ENCODE data around the gene PRKCB.
A peak's percentile ranks its signal among the peaks of the same experiment; 100 is the strongest.

The PRKCB gene

DNA sequence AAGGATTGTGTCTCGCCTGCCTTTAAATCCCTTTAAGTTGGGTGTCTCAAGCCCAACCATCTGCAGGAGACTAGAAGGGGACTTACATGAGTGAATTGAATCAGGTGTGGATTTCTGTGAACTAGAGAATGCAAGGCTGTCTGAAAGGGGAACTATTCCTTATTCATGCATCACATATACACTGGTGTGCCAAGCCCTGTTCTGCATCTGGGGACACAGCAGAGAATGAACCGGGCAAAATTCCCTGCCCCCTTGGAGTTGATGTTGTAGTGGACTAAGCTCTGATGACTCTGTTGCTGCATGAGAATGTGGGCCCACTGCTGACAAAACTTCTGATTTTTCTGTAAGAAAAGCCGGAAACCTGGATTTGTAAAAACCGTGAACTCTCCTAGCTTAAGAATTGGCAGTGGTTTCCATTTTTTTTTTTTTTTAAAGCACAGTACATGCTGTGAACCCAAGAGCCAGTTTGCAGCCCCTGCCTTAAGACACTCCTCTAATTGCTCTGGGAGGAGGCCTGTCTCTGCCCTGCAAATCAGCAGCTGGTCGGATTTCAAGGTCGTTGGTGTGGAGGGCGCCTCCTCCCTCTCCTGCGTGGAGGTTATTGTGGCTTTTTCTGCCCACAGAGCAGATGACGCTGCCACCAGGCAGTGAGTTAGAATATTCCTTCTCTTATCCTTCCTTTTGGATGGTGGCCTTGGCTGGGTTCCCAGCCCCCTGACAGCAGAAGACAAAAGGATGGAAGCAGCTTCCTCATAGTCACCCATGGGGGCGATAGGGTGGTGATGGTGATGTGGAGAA lies 131.0 kb downstream of the PRKCB start:
- no peak for DNase-seq (ENCODE audit: low read depth in 3 of 3)

DNA sequence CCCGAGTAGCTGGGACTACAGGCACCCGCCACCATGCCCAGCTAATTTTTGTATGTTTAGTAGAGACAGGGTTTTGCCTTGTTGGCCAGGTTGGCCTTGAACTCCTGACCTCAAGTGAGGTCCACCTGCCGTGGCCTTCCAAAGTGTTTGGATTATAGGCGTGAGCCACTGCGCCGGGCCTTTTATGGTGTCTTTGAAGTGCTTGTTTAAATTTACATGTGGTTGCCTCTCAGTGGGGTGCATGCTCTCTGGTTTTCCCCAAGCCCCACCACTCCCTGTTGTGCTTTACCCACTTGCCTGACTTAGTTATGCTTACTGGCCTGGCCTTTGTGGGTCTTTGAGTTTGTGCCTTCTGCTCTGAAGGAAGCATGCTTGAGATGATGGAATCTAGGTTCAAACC lies 132.0 kb downstream of the PRKCB start:
- no peak for DNase-seq (ENCODE audit: low read depth in 3 of 3)

DNA sequence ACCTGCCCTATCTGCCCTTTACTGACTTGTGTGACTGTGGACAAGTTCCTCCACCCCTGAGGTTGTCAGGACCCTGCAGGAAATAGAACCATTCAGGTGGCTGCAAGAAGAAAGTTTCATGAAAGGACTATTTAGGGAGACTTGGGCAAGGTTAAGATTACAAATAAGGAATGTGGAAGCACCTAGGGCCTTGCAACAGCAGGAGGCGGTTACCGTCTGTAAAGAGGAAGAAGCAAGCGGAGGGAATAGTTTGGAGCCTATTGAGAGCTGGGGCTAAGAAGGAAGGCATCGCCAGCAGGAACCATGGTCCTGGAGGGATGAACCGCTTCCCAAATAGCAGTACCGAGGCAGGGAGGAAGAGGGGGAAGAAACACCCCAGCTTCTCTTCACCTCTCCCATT lies 132.4 kb downstream of the PRKCB start:
- DNase-seq (ENCODE audit: low read depth in 3 of 3) = no peak

DNA sequence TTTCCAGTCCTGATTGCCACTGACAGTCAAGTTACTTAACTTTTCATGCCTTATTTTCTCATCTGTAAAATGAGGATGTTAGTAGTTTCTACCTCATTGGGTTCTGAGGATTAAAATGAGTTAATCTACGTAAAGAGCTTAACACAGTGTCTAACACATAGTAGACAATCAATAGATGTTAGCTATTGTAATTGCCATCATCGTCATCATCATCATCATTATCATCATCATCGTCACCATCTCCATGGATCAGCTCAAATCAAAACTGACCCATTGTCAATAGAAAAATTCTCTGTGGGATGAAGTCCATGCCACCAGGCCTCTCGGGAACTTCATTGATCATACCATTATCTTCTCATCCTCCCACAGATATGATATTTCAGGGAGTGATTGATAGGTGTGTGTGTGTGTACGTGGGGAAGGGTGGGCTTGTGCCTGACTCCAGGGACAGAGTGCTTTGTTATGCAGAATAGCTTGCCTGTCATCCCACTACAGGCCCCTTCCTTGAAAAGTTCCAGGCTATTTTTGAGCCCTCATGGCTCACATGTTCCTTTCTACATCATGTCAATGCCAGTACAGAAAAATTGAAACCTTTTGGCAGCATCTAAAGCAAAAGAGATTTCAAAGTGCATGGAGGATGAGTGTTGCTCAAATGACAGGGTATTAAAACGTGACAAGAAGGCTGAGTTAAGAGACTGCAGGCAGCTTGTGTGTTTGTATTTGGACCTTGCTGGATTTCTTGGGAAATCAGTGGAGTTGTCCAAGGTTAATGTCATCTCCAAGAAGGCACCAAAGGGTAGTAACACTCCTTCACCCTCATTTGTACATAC lies 133.9 kb downstream of the PRKCB start:
- no peak for DNase-seq (ENCODE audit: low read depth in 3 of 3)

DNA sequence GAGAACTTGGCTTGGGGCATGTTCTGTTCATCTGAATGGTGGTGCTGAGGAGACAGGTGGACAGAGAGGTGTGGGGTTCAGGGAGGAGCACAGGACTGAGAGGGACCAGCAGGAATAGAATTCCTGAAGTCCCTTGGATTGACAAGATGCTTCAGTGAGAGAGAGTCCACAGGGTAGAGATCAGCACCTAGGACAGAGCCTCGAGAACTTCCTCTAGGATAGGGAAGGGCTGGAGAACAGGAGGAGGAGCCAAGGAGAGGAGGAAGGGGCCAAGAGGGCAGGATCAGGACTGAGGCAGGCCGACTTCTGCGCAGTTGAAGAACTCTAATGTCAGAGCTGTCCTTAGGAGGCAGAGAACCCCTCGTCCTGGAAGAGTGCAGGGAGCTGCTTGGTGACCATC lies 138.4 kb downstream of the PRKCB start:
- no peak for DNase-seq (ENCODE audit: low read depth in 3 of 3)

DNA sequence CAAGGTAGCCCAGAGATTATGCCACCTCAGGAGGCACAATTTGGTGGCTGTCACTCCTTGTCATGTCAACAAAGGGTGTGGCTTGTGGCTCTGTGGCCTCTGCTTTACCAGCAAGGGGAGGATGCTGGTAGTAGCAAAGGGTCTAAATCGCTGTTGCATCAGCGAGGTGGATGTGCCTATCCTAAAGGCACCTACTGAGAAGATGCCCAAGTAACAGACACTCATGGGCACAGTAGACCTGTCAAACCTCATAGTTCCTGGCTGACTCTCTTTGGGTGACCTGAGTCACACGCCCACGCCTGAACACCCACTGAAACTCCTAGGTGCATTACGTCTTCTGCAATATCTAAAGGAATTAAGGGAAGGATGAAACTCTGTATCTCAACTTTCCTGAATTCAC lies 139.5 kb downstream of the PRKCB start:
- DNase-seq (ENCODE audit: low read depth in 3 of 3) = no peak

DNA sequence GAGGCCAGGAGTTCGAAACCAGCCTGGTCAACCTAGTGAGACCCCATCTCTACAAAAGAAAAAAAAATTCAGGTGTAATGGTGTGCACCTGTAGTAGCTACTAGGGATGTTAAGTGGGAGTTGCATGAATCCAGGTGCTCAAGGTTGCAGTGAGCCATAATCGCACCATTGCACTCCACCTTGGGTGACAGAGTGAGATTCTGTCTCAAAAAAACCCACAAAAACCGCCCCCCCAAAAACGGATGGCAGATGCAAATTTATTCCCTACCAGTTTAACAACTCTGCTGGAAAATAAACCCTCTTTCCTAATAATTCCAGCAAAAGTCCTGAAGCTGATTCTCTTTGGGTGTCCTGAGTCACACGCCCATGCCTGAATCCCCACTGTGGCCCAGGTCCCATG lies 140.3 kb downstream of the PRKCB start:
- DNase-seq (ENCODE audit: low read depth in 3 of 3) = no peak

DNA sequence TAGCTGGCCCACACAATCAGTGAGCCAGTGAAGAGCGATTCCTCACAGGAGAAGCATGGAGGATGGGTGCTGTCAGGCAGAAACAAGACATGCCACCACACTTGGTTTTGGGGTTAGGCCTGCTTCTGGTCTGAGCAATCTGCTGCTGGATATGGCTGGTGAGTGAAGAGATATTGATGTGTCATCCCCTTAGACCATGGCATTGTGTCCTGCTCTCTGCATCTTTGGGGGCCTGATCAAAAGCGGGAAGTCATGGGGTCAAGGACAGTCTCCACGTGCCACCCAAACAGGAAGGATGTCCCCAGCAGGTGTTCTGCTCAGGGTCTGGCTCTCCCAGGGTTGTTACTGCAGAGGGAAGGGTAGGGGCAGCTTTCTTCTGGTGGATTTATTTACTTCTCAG lies 140.7 kb downstream of the PRKCB start:
- no peak for DNase-seq (ENCODE audit: low read depth in 3 of 3)

DNA sequence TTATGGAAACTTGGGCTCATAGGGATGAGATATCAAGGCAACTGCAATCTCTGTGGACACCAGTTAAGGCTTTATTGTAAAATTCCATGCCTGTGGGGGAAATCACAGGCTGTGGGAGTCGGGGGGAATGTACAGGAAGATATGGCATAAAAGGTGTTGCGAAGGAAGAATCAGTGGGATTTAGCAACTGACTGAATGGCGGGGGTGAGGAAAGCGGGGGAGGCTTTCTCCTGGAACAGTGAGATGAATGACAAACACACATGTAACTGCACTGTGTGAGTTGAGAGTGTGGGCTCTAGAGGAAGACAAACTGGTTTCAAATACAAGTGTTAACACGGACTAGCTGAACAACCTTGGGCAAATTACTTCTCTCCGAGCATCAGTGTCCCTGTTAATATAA lies 143.7 kb downstream of the PRKCB start:
- no peak for DNase-seq (ENCODE audit: low read depth in 3 of 3)

DNA sequence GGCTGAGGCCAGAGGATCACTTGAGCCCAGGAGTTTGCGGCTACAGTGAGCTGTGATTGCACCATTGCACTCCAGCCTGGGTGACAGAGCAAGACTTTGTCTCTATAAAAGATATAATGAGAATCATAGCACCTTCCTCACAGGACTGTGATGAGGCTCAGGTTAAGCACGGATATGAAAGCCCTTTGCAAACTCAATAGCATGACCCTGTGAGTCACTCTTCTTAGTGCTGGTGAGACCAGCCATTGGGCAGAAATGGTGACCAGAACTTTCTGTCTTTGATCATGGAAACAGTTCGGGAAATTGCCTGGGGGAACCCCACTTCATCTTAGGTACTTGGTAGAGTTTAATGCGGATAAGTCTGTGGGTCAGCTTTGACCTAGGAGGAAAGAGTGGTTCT lies 144.2 kb downstream of the PRKCB start:
- no peak for DNase-seq (ENCODE audit: low read depth in 3 of 3)

DNA sequence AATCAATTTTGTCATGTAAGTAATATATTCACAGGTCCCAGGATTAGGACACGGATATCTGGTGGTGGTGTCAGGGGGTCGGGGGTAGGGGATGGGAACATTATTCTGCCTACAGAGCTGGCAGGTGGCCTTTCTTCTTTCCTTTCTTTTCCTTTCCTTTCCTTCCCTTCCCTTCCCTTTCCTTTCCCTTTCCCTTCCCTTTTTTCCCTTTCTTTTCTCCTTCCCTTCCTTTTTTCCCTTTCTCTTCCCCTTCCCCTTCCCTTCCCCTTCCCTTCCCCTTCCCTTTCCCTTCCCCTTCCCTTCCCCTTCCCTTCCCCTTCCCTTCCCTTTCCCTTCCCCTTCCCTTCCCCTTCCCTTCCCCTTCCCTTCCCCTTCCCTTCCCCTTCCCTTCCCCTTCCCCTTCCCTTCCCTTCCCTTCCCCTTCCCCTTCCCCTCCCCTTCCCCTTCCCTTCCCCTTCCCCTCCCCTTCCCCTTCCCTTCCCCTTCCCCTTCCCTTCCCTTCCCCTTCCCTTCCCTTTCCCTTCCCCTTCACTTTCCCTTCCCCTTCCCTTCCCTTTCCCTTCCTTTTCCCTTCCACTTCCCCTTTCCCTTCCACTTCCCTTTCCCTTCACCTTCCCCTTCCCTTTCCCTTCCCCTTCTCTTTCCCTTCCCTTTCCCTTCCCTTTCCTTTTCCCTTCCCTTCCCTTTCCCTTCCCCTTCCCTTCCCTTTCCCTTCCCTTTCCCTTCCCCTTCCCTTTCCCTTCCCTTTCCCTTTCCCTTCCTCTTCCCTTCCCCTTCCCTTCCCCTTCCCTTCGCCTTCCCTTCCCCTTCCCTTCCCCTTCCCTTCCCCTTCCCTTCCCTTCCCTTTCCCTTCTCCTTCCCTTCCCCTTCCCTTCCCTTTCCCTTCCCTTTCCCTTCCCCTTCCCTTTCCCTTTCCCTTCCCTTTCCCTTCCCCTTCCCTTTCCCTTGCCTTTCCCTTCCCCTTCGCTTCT lies 145.9 kb downstream of the PRKCB start:
- DNase-seq (ENCODE audit: low read depth in 3 of 3) = no peak

DNA sequence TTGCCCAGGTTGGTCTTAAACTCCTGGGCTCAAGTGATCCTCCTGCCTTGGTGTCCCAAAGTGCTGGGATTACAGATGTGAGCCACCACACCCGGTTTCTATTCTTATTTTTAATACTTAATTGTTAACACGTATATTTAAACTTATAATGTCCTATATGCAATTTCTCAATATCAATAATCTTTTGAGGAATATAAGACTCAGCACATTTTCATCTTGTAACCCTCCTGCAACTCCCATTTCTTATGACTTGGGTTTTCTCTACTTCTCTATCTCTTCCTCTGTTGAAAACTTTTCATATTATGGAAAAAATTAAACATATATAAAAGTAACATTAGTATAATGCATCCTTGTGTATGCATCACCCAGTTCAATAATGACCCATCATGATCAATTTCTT lies 150.7 kb downstream of the PRKCB start:
- DNase-seq (ENCODE audit: low read depth in 3 of 3) = no peak

DNA sequence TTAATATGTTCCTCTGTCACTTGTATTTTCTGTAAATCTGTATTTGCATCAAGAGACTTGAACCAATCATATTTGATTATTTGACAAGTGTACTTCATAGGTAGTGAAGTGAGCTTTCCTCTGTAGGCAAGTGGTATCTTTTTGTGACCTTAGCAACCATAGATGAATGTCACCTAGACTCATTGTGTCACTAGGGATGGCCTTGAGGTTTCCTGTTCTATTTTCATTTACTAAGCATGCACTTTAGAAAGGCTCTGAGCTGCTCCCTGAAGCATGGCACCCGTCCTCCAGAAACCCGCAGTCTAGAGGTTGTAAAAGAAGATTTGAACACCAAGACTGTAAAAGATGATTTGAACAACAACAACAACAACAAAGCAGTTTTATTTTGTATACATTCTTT lies 151.7 kb downstream of the PRKCB start:
- DNase-seq (ENCODE audit: low read depth in 3 of 3) = no peak

DNA sequence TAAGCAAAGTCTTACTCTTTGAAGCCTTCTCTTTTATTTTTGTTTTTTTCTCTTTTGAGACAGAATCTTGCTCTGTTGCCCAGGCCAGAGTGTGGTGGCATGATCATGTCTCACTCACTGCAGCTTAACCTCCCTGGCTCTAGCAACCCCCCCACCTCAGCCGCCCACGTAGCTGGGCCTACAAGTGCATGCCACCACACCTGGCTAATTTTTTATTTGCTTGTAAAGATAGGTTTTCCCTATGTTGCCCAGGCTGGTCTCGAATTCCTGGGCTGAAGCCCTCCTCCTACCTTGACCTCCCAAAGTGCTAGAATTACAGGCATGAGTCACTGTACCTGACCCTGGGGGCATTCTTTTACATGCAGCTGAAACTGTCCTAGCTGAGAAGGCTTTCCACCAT lies 154.7 kb downstream of the PRKCB start:
- no peak for DNase-seq (ENCODE audit: low read depth in 3 of 3)

DNA sequence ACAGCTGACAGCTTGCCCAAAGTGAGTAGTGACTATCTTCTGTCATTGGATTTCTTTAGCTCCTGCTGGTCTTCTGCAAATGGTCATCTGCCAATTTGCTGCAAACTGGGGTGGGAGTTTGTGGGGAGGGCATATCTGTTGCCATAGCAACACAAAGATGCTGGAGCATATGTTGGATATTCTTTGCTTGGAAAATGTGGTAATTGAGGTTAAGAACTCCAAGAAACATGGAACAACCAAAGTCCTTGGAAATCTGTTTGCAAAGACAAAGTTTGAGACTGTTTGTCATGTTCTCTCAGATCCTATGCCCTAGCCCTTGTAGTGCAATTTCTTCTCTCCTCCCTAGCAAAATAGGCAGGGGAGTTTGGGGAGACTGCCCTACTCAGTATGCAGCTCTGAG lies 155.3 kb downstream of the PRKCB start:
- DNase-seq (ENCODE audit: low read depth in 3 of 3) = no peak

DNA sequence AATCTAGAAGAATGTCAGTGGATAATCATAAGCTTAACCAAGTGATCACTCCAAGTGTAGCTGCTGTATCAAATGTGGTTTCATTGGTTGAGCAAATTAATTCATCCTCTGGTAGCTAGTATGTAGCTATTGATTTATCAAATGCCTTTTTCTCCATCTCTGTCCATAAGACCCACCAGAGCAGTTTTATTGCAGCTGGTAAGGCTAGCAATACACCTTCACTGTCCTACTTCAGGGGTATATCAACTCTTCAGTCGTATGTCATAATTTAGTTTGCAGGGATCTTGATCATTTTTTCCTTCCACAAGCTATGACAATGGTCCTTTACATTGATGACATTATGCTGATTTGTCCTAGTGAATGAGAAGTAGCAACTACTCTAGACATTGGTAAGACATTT lies 158.8 kb downstream of the PRKCB start:
- DNase-seq (ENCODE audit: low read depth in 3 of 3) = no peak

DNA sequence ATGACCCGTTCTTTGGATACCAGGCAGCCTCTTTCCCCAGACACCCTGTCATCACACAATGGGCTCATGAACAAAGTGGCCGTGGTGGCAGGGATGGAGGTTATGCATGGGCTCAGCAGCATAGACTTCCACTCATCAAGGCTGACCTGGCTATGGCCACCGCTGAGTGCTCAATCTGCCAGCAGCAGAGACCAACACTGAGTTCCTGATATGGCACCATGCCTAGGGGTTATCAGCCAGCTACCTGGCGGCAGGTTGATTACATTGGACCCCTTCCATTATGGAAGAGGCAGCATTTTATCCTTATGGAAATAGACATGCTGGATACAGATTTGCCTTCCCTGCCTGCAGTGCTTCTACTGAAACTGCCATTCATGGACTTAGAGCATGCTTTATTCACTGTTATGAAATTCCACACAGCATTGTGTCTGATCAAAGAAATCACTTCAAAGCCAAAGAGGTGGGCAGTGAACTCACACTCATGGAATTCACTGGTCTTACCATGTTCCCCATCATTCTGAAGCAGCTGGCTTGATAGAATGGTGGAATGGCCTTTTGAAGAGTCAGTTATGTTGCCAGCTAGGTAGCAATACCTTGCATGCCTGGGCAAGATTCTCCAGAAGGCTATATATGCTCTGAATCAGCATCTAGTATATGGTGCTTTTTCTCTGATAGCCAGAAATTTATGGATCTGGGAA lies 160.6 kb downstream of the PRKCB start:
- DNase-seq (ENCODE audit: low read depth in 3 of 3) = no peak

DNA sequence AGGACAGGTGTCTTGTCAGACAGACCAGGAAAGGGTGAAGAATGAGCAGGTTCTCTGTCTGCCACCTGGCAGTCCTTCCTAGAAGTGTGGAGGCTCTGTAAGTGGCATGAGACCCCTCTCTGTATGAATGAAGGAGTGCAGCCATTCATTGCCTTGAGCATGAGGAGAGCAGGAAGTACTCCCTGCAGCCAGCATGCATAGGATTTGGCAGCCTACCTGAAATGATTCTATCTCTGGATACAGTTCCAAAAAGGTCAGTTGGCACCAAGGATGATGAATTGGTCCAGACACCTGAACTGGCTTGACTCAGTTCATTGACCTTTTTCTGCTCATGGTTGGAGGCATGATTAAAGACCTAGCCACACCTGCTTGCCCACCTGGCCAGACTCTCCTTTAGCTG lies 163.0 kb downstream of the PRKCB start:
- DNase-seq (ENCODE audit: low read depth in 3 of 3) = no peak

DNA sequence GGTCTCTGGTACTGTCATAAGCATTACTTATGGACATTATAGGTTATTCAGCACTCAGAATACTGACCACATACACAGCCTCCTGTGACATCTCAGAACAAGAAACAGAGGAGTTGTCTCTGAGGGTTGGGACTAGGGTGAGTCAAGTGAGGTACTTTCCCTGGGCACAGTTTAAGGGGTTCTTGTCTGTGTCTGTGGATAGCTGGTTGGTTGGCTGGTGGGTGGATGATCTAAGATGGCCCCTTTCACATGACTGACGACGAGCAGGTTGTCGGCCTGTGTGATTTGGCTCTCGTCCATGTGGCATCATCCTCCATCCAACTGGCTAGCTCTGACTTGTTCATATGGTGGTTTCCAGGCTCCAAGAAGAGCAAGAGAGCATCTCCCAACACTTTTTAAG lies 163.9 kb downstream of the PRKCB start:
- peak; percentile 13 to 65 (median 51) for DNase-seq (ENCODE audit: low read depth in 3 of 3)

DNA sequence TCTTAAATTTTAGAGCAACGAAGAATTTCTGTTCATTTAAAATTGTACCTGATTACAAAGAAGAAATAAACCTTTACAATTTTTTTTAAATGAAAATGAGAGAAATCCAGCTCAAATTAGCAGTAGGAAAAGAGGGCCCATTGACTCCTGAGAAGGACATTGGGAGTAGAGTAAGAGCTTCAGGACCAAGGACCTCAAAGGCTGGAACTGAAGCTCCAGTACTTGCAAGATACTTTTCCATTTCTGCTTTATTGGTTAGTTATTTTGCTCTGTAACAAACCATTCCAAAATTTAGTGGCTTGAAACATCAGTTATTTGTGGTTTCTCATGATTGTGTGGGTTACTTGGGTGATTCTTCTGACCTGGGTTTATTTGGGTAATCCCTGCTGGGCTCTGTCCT lies 165.9 kb downstream of the PRKCB start:
- DNase-seq (ENCODE audit: low read depth in 3 of 3) = no peak

DNA sequence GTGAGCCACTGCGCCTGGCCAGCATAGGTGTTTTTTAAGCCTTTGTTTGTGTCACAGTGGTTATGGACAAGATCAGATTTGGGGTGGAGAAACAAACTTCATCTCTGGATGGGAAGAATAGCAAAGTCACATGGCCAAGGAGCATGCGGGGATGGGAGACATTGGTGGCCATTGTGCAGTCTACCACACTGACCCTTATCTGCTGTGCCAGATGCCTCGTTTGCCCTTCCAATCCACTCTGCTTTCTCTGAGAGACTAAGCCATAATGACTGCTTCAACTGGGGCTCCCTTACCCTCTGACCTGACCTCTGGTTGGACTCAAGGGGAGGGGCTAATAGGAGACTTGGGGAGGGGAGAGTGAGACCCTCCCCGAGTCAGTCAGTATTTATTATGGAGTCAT lies 166.8 kb downstream of the PRKCB start:
- DNase-seq (ENCODE audit: low read depth in 3 of 3) = no peak

DNA sequence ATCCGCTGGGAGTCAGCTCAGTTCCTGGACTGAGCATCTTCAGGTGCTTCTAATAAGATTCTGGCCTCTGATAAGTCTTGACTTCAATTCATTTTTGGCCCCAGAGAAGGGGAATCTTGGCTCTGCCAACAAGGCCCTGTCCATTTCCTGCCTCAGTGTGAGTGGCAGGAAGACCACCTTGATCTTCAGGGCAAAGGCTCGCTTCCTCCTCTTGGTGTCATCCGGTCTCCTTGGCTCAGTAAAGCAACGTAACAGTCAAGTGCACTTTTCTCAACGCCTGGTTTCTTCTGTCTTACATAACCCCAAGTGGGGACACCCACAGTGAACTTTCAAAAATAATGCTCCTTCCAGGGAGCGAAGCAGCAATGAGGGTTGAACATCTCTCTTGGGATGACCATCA lies 169.8 kb downstream of the PRKCB start:
- DNase-seq (ENCODE audit: low read depth in 3 of 3) = no peak

Measured in stimulated activated CD4-positive, alpha-beta T cell treated with anti-CD3 and anti-CD28 coated beads, TNF-alpha, amount 100 ng/mL, for 24 hours (primary cell).